Mammary epithelial cell (primary cell): ENCODE data around the gene SLC9C2.
"Not testable (repeated sequence)": the region's sequence is repeated elsewhere in the genome, so short reads cannot be mapped to it uniquely, and the experiment has no call there.

Experiments
- EZH2 ChIP-seq: IDR thresholded peaks from 2 replicates; pipeline ENCODE4 v1.6.1; 2012; ENCODE audit warnings: low read length, inconsistent platforms, borderline replicate concordance
- TF ChIP-seq, protein P1 (sequence below), 2 donors: IDR thresholded peaks in 1 of 2; conservative IDR thresholded peaks in 1 of 2; 2 replicates each; pipeline ENCODE4 v1.5.1; 2011 to 2012; ENCODE audit warnings: inconsistent platforms in 2 of 2, low read length in 2 of 2, mild to moderate bottlenecking in 2 of 2, control low read depth in 1 of 2, low read depth in 1 of 2; ENCODE audit not compliant: insufficient read depth in 1 of 2; ENCODE audit errors: extremely low read depth in 1 of 2

DNA sequence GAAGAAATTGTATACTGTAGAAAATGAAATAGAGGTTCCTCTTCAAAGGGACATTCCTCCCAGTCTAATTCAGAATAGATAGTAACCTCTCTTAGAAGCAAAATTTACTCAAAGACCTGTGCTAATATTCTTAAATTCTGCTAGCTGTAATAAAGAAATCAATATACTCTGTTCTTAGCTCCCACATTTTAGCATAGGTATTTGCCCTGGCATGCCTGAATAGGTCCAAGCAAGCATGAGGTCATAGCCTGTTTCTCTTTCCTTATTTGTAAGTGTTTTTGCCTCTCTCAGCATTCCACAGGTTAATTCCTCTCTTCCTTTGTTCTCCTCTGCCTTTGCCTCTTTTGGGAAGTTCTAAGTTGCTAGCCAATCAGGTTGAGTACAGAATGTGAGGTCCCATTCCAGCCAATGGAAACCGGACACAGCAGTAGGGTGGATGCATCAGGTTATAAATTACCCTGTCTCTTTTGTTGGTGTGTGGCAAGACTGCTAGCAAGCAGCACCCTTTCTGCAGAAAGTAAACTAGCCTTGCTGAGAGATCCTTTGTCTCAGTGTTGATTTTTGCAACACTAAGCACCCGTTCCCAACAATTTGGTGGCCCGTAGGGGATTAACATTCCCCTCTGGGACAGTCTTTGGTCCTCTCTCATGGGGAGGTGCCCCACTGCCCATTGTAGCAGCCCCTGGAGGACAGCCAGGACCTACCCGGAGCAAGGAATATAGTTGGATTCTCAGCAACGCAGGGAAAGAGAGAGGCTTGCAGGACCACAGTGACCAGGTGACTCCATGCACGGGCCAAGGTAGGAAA lies 34.6 kb upstream of the SLC9C2 start:
- TF ChIP-seq, protein P1, sequence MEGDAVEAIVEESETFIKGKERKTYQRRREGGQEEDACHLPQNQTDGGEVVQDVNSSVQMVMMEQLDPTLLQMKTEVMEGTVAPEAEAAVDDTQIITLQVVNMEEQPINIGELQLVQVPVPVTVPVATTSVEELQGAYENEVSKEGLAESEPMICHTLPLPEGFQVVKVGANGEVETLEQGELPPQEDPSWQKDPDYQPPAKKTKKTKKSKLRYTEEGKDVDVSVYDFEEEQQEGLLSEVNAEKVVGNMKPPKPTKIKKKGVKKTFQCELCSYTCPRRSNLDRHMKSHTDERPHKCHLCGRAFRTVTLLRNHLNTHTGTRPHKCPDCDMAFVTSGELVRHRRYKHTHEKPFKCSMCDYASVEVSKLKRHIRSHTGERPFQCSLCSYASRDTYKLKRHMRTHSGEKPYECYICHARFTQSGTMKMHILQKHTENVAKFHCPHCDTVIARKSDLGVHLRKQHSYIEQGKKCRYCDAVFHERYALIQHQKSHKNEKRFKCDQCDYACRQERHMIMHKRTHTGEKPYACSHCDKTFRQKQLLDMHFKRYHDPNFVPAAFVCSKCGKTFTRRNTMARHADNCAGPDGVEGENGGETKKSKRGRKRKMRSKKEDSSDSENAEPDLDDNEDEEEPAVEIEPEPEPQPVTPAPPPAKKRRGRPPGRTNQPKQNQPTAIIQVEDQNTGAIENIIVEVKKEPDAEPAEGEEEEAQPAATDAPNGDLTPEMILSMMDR (conservative IDR thresholded peaks at IDR 0.05 in 1 of 2, IDR thresholded peaks at IDR 0.05 in 1 of 2; ENCODE audit: extremely low read depth in 1 of 2, insufficient read depth in 1 of 2, low read depth in 1 of 2, low read length in 2 of 2), result not testable (repeated sequence)
- TF ChIP-seq EZH2, result not testable (repeated sequence)
